Measurements from ENCODE around the gene KIAA0586.

GRCh38 chr14:58599707-58600106, 172.2 kb downstream of the KIAA0586 start:
- TF ChIP-seq JUN (IDR thresholded peaks at IDR 0.05; ENCODE audit: borderline replicate concordance, insufficient read depth, insufficient read length, low read depth) = no peak
- TF ChIP-seq CTCF (IDR thresholded peaks at IDR 0.05; ENCODE audit: extremely low read depth in 1 of 2, insufficient read depth in 1 of 2, low read depth in 1 of 2, low read length in 2 of 2) = no peak
- no peak for TF ChIP-seq EZH2 (IDR thresholded peaks at IDR 0.05; ENCODE audit: borderline replicate concordance, low read depth, low read length, severe bottlenecking)
- TF ChIP-seq POLR2A (IDR thresholded peaks at IDR 0.05; ENCODE audit: low read depth, low read length) = no peak
- no peak for TF ChIP-seq POLR2AphosphoS5 (IDR thresholded peaks at IDR 0.05; ENCODE audit: insufficient read depth, low read depth, low read length)
- no peak for TF ChIP-seq GATA2 (IDR thresholded peaks at IDR 0.05; ENCODE audit: insufficient read depth, insufficient read length, low read depth, low read length)
- no peak for TF ChIP-seq FOS (IDR thresholded peaks at IDR 0.05; ENCODE audit: borderline replicate concordance, insufficient read depth, low read length)
- no peak for TF ChIP-seq MAX (IDR thresholded peaks at IDR 0.05; ENCODE audit: insufficient read depth, insufficient read length)
- TF ChIP-seq MYC (IDR thresholded peaks at IDR 0.05; ENCODE audit: low read depth, low read length) = no peak
